ENCODE data around the gene PLEKHG2. TPM values are rescaled to one million over a fixed set of nuclear protein-coding genes. Genes with fewer than 3 reads are reported as not detected.
A peak's percentile ranks its signal among the peaks of the same experiment; 100 is the strongest.

PLEKHG2 gene
- total and polyA plus RNA-seq, 9 of the 15 experiments (the other 6 are each of a cell fraction or from before 2014, with no cell fraction given): 0.98 to 45.7 (median 9.8) TPM

- peak; percentile 73 for TF ChIP-seq ETS1 (conservative IDR thresholded peaks at IDR 0.05; ENCODE audit: control insufficient read depth, low read depth, low read length)
- peak; percentile 99; the same call in 1 of the 2 replicates for TF ChIP-seq HDGF (IDR thresholded peaks at IDR 0.05)
- TF ChIP-seq MIER1 (IDR thresholded peaks at IDR 0.05; ENCODE audit: low read depth): peak; percentile 68; the same call in 1 of the 2 replicates
- peak; percentile 72 for TF ChIP-seq POLR2B (IDR thresholded peaks at IDR 0.05; ENCODE audit: low read depth, partially characterized antibody)
- 0 out of 2 replicates have a peak, but pooled peaks have one; percentile 34 for TF ChIP-seq RNF2 (IDR thresholded peaks at IDR 0.05)
- peak; percentile 95; the same call in 1 of the 2 replicates for TF ChIP-seq GATAD2A (IDR thresholded peaks at IDR 0.05)
- peak; percentile 71 for TF ChIP-seq SUPT5H (IDR thresholded peaks at IDR 0.05)
- TF ChIP-seq NCOR1 (IDR thresholded peaks at IDR 0.05): peak; percentile 61
- 0 out of 2 replicates have a peak, but pooled peaks have one; percentile 32 for TF ChIP-seq MEF2D (tag; conservative IDR thresholded peaks at IDR 0.05; ENCODE audit: low read depth)
- TF ChIP-seq EP400 (IDR thresholded peaks at IDR 0.05): peak; percentile 2; the same call in 1 of the 2 replicates
- TF ChIP-seq SNIP1 (IDR thresholded peaks at IDR 0.05; ENCODE audit: low read depth): peak; percentile 50
- peak; percentile 99 for TF ChIP-seq LARP7 (IDR thresholded peaks at IDR 0.05)
- TF ChIP-seq ZFX (CRISPR knock-in tag; IDR thresholded peaks at IDR 0.05): peak; percentile 61
- peak; percentile 82 for TF ChIP-seq POLR2A (conservative IDR thresholded peaks at IDR 0.05)
- TF ChIP-seq ZNF175 (CRISPR knock-in tag; IDR thresholded peaks at IDR 0.05; ENCODE audit: low read depth): 0 out of 2 replicates have a peak, but pooled peaks have one; percentile 47
- TF ChIP-seq ZNF316 (IDR thresholded peaks at IDR 0.05): peak; percentile 18; the same call in 1 of the 2 replicates
- TF ChIP-seq ZNF143 (CRISPR knock-in tag; IDR thresholded peaks at IDR 0.05): 0 out of 2 replicates have a peak, but pooled peaks have one; percentile 6
- peak; percentile 94 for TF ChIP-seq OTX1 (CRISPR knock-in tag; IDR thresholded peaks at IDR 0.05)
- TF ChIP-seq ARID1B (IDR thresholded peaks at IDR 0.05): peak; percentile 76
- TF ChIP-seq NRF1 (conservative IDR thresholded peaks at IDR 0.05 in 1 of 2, IDR thresholded peaks at IDR 0.05 in 1 of 2): peak; percentile 45 to 50; a peak in 3 of 4 replicates
- TF ChIP-seq MCM2 (IDR thresholded peaks at IDR 0.05; ENCODE audit: low read depth): no peak
- no peak for TF ChIP-seq C11orf30 (IDR thresholded peaks at IDR 0.05; ENCODE audit: low read depth)
- TF ChIP-seq BRD9 (IDR thresholded peaks at IDR 0.05; ENCODE audit: low read depth, partially characterized antibody): peak; percentile 85
- peak; percentile 12; the same call in 1 of the 2 replicates for TF ChIP-seq ZBTB17 (CRISPR knock-in tag; IDR thresholded peaks at IDR 0.05)
- TF ChIP-seq ELK1 (CRISPR knock-in tag; IDR thresholded peaks at IDR 0.05): no peak
- peak; percentile 88 for TF ChIP-seq DPF2 (IDR thresholded peaks at IDR 0.05)
- peak; percentile 50 for TF ChIP-seq ZNF280A (IDR thresholded peaks at IDR 0.05; ENCODE audit: low read depth, partially characterized antibody)
- peak; percentile 52; the same call in 1 of the 2 replicates for TF ChIP-seq XRCC5 (IDR thresholded peaks at IDR 0.05; ENCODE audit: low read depth, low read length)
- TF ChIP-seq DNMT1 (IDR thresholded peaks at IDR 0.05): 0 out of 2 replicates have a peak, but pooled peaks have one; percentile 62
- no peak for TF ChIP-seq ZNF561 (CRISPR knock-in tag; conservative IDR thresholded peaks at IDR 0.05)
Measured at GRCh38 chr19:39410017-39410830, 2.2 kb upstream of the PLEKHG2 start (continued).
